ENCODE results near the gene RANBP10.

Gene RANBP10

DNA sequence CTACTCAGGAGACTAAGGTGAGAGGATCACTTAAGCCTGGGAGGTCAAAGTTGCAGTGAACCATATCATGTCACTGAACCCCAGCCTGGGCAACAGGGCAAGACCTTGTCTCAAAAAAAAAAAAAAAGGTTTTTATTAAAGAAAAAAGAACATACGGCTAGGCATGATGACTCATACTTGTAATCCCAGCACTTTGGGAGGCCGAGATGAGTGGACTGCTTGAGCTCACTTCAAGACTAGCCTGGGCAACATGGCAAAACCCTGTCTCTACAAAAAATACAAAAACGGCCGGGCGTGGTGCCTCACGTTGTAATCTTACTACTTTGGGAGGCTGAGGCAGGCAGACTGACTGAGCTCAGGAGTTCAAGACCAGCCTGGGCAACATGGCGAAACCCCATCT, 38.4 kb downstream of the RANBP10 start:
- no peak overlapping the region for H3K4me3 ChIP-seq (ENCODE audit: low read depth, low read length)
- TF ChIP-seq, protein P1, sequence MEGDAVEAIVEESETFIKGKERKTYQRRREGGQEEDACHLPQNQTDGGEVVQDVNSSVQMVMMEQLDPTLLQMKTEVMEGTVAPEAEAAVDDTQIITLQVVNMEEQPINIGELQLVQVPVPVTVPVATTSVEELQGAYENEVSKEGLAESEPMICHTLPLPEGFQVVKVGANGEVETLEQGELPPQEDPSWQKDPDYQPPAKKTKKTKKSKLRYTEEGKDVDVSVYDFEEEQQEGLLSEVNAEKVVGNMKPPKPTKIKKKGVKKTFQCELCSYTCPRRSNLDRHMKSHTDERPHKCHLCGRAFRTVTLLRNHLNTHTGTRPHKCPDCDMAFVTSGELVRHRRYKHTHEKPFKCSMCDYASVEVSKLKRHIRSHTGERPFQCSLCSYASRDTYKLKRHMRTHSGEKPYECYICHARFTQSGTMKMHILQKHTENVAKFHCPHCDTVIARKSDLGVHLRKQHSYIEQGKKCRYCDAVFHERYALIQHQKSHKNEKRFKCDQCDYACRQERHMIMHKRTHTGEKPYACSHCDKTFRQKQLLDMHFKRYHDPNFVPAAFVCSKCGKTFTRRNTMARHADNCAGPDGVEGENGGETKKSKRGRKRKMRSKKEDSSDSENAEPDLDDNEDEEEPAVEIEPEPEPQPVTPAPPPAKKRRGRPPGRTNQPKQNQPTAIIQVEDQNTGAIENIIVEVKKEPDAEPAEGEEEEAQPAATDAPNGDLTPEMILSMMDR (IDR thresholded peaks at IDR 0.05; ENCODE audit: low read depth, low read length): no peak

DNA sequence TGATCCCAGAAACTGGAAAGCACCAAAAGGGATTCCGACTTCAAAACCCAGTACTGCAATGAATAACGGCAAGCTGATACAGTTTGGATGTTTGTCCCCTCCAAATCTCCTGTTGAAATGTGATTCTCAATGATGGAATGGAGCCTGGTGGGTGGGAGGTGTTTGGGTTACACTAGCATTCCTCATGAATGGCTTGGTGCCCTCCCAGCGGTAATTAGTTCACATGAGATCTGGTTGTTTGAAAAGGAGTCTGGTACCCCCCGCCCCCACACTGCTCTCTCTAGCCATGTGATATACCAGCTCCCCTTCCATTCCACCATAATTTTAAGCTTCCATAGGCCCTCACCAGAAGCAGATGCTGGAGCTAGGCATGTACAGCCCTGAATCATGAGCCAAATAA, 40.1 kb downstream of the RANBP10 start:
- no peak overlapping the region for H3K4me3 ChIP-seq (ENCODE audit: low read depth, low read length)
- TF ChIP-seq, protein P1 (IDR thresholded peaks at IDR 0.05; ENCODE audit: low read depth, low read length): no peak

DNA sequence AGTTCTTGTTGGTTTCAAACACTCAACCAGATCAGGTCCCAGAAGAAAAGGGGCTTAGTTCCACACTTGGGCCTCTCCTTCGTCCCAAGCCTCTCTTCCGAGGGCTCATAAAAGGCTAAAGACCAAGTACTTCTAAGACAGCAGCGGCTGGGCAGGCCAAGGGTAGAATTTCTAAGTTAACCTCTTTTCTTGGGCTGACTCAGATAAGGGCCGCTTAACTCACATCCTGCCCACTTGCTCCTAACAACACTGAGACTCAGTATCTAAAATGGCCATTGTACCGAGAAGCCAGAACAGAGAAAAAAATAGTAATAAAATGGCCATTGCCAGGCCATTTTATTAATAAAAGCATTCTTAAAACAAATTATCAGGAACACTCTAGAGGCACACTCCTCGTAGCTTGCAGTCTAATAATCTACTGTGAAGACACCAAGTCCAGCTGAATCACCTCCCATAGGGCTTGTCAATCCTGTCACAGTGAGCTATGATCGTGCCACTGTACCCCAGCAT, 42.1 kb downstream of the RANBP10 start:
- TF ChIP-seq, protein P1 (IDR thresholded peaks at IDR 0.05; ENCODE audit: low read depth, low read length): no peak
- no peak overlapping the region for H3K4me3 ChIP-seq (ENCODE audit: low read depth, low read length)

DNA sequence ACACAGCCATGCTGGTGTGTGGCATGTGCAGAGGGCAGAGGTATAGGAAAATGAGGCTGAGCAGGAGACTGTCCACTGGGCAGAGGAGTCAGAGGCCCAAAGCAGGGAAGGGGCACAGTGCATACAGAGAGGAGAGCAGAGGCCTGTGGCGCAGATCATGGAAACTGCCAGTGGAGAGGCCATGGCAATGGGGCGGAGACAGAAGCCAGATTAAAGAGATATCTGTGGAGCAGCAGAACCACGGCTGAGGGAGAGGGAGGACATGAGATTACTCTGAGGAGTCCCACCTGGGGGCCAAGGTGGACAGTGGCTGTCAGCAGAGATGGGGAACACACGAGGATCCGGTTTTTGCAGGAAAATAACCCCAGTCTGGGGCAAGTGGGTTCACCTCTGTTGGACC, 43.3 kb downstream of the RANBP10 start:
- no peak overlapping the region for H3K4me3 ChIP-seq (ENCODE audit: low read depth, low read length)
- TF ChIP-seq, protein P1 (IDR thresholded peaks at IDR 0.05; ENCODE audit: low read depth, low read length): no peak

DNA sequence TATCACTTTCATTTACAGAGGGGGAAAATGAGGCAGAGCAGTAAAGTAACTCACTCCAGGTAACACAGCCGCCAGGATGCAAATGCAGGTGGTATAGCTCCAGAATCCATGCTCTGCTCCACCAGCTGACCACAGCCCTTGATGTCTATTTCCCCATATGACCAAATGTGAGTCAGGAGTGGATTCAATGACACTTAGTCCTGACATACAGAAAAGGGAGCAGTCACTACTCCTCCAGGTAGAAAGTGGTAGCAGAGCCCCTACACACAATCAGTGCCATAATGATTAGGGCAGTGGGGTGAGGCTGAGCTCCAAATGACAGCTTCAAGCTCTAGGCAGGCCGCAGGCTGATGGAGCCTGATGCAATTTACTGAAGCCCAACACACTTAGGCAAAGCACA, 44.0 kb downstream of the RANBP10 start:
- no peak overlapping the region for H3K4me3 ChIP-seq (ENCODE audit: low read depth, low read length)
- TF ChIP-seq, protein P1 (IDR thresholded peaks at IDR 0.05; ENCODE audit: low read depth, low read length): no peak

DNA sequence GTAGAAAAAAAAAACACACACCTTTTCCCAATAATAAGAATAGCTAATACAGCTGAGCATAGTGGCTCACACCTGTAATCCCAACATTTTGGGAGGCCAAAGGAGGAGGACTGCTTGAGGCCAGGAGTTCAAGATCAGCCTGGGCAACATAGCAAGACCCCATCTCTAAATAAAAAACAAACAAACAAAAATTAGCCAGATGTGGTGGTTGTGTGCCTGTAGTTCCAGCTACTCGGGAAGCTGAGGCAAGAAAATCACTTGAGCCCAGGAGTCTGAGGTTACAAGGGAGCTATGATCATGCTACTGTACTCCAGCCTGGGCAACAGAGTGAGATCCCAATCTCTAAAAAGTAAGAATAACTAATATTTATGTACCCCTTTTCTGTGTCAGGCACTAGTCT, 44.4 kb downstream of the RANBP10 start:
- TF ChIP-seq, protein P1 (IDR thresholded peaks at IDR 0.05; ENCODE audit: low read depth, low read length): no peak
- H3K4me3 ChIP-seq (ENCODE audit: low read depth, low read length): no peak overlapping the region

DNA sequence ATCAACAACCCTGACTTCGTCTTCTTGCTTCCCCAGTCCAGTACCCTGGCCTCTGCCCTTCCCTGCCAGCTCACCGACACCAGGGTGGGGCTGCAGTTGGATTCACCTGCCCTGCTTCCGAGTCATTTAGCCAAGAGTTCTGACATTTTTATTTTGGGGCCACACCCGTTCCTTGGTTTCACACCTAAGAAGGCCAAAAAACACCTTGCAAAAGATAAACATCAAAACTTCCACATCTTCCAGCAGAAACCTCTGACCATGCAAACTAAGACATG, 45.5 kb downstream of the RANBP10 start:
- TF ChIP-seq, protein P1 (IDR thresholded peaks at IDR 0.05; ENCODE audit: low read depth, low read length): no peak

More for the DNA sequence above, 45.5 kb downstream of the RANBP10 start:
- H3K4me3 ChIP-seq (ENCODE audit: low read depth, low read length): no peak overlapping the region

Data from WI38 (cell line).